Esophagus mucosa (tissue), 1 donor: ENCODE data around the gene KSR1. TPM values are rescaled to one million over a fixed set of nuclear protein-coding genes. Genes with fewer than 3 reads are reported as not detected.
"Not testable (repeated sequence)": the region's sequence is repeated elsewhere in the genome, so short reads cannot be mapped to it uniquely, and the experiment has no call there.

Experiments
- ATAC-seq: fragments of 200-7000 bp; cut with Tn5 transposase; one replicate; pipeline ENCODE4 v1.9.1; 2020
- total RNA-seq: library from RNA; stranded (reverse); gene quantifications from one replicate; pipeline ENCODE4 v1.2.4, GENCODE V29; 2023
- donor health status: DM: yes; HTN: yes; CAD: no.

Gene KSR1
- total RNA-seq, 1 donor from 2014 or later, result 31.0 TPM

- ATAC-seq, result peak; percentile 19
Measured at GRCh38 chr17:27645621-27646020, 189.4 kb downstream of the KSR1 start.

- no peak for ATAC-seq
Measured at GRCh38 chr17:27646232-27646631, 190.0 kb downstream of the KSR1 start.

GRCh38 chr17:27647765-27648164 is 191.5 kb downstream of the KSR1 start:
- ATAC-seq, result peak; percentile 62

- ATAC-seq, result not testable (repeated sequence)
Measured at GRCh38 chr17:27649111-27649571, 192.9 kb downstream of the KSR1 start.

GRCh38 chr17:27649929-27650328 is 193.7 kb downstream of the KSR1 start:
- ATAC-seq, result no peak

- ATAC-seq, result no peak
Measured at GRCh38 chr17:27650836-27651235, 194.6 kb downstream of the KSR1 start.

- ATAC-seq, result peak; percentile 68
Measured at GRCh38 chr17:27651411-27652345, 195.4 kb downstream of the KSR1 start.

GRCh38 chr17:27653449-27653971 is 197.3 kb downstream of the KSR1 start:
- ATAC-seq, result not testable (repeated sequence)

GRCh38 chr17:27654136-27654535 is 197.9 kb downstream of the KSR1 start:
- no peak for ATAC-seq

GRCh38 chr17:27654654-27655524 is 198.6 kb downstream of the KSR1 start:
- ATAC-seq, result peak; percentile 67

GRCh38 chr17:27655525-27656111 is 199.4 kb downstream of the KSR1 start:
- ATAC-seq, result not testable (repeated sequence)

- ATAC-seq, result not testable (repeated sequence)
Measured at GRCh38 chr17:27656620-27657019, 200.4 kb downstream of the KSR1 start.

GRCh38 chr17:27657620-27658019 is 201.4 kb downstream of the KSR1 start:
- no peak for ATAC-seq

GRCh38 chr17:27659683-27660082 is 203.4 kb downstream of the KSR1 start:
- ATAC-seq, result no peak

- peak; percentile 16 for ATAC-seq
Measured at GRCh38 chr17:27660436-27660835, 204.2 kb downstream of the KSR1 start.

GRCh38 chr17:27663936-27664605 is 207.8 kb downstream of the KSR1 start:
- ATAC-seq, result no peak

- ATAC-seq, result no peak
Measured at GRCh38 chr17:27664606-27664965, 208.3 kb downstream of the KSR1 start.

- no peak for ATAC-seq
Measured at GRCh38 chr17:27665549-27665948, 209.3 kb downstream of the KSR1 start.

GRCh38 chr17:27666270-27666669 is 210.0 kb downstream of the KSR1 start:
- not testable (repeated sequence) for ATAC-seq

GRCh38 chr17:27666831-27667560 is 210.7 kb downstream of the KSR1 start:
- no peak for ATAC-seq
